GM21576 (cell line): Measurements from ENCODE around the gene MROH2A.
"Not testable (repeated sequence)": the region's sequence is repeated elsewhere in the genome, so short reads cannot be mapped to it uniquely, and the experiment has no call there.

ENCODE experiments used
- ATAC-seq: cut with Tn5 transposase; IDR thresholded peaks from one replicate; pipeline ENCODE4 v1.9.1; 2021; ENCODE audit warnings: mild to moderate bottlenecking, moderate library complexity; ENCODE audit not compliant: unreplicated experiment

Gene MROH2A, protein sequence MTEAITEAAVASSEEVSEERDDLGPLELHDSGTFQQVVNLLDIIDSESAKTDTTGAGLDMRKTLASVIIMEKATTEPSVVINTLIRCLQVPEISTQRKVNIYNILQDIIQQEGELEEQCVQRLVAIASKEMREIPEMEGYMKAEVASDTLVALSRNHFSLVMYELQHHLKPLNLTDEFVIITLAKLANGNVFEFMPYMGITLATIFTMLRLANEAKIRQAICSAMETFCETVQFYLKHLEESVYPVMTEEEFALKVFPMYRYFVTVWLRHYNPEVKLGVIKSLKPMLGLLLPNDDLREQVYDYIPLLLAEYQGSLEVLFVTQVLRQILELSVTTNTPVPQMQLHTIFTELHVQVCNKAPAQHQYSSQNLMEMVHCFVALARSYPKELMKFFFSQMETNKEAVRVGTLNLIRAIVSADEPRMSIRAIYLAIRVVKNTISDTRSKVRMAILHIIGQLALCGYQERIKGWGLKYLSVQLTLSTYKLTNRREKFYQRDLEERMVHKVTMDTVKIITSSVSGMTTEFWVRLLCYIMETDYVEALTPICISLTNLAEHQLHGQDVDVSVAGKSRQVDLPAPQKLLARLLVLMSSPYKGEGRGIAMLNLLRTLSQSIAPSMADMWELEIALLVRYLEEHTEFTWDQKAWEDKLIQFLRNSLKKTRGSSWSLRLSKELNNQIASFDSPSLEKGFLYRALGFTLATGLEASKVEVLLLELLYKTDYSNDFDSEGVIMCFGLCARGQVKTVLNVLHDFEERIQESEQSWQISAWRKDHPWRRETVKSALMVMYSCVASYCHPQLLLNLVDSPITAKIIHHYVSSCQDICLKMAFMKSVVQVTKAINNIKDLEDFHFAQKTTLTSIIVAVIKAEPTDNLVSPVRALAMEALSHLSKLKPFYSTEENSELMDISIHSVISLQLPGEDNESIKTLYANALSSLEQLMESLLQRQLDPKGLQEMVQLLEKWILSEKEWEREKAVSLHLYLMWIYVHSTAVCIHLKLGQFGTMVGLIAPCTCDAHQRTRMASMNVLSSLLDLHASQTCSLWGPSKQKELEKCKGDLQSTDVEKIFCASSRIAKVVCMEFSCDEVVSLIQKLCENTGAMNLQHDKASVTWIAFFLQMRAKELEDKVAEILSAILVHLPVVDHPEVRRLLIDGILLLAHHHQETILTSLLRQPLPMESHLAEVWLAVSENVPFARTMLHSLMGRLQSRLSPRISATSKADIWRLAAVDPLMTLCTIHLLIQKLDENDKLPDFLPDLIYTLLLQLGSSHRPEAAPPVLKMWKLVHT (N-terminal part only)

DNA sequence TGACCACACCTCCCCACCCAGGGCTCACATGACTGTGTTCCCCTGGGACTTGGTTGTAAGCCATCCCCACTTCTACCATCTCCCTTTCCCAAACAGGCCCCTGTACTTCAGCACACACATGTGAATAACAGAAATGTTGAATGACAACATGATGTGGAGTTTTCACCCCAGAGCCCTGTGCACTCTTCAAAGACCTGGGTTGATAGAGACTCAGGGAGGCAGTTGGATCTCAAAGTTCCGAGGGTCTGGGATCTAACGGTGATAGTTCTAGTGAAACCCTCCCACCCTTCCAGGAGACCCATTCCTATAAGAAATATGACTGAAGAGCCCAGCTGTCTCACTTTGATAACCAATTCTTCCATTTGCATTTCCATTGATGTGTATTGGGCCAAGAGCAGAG, at the start of gene MROH2A:
MROH2A (plus strand) TSS at position 301 of the 400 bp plus-strand sequence. CDS start 1,029 bp downstream, outside the sequence.
- no peak for ATAC-seq

DNA sequence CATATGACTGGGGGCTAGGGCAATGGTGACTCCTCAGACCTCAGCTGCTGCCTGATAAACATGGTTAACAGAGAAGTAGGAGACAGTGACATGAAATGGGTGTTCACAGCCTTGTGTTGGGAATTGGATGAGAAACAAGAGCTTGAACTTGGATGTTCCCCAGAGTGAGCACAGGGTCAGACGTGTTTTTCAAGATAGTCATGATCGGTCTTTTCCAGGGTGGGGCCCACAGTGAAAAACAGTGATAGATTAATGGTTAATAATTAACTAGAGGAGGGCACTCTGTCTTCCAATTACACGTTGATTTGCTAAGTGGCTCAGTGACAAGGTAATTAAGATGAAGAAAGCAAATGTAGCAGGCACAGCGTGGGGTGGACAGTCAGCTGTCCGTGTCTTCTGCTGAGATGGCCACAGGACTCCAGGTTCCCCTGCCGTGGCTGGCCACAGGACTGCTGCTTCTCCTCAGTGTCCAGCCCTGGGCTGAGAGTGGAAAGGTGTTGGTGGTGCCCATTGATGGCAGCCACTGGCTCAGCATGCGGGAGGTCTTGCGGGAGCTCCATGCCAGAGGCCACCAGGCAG, 49.3 kb upstream of the MROH2A start, which contains the start of gene UGT1A3:
UGT1A3 (plus strand) TSS at position 320 of the 579 bp plus-strand sequence; CDS start at position 405, 85 bp downstream.
- no peak for ATAC-seq

DNA sequence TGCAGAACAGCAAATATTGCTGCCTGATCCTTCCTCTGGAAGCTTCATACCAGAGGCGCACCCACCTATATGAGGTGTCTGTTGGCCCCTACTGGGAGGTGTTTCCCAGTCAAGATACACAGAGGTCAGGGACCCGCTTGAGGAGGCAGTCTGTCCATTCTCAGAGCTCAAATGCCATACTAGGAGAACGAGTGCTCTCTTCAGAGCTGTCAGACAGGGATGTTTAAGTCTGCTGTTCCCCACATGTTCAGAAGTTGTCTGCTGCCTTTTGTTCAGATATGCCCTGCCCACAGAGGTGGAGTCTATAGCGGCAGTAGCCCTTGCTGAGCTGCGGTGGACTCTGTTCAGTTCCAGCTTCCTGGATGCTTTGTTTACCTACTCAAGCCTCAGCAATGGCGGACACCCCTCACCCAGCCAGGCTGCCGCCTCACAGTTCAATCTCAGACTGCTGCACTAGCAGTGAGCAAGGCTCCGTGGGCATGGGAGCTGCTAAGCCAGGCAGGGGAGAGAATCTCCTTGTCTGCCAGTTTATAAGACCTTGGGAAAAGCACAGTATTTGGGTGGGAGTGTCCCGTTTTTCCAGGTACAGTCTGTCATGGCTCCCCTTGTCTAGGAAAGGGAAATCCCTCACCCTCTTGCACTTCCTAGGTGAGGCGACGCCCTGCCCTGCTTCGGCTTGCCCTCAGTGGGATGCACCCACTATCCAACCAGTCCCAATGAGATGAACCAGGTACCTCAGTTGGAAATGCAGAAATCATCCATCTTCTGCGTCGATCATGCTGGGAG, 41.1 kb upstream of the MROH2A start:
- ATAC-seq, result not testable (repeated sequence)

DNA sequence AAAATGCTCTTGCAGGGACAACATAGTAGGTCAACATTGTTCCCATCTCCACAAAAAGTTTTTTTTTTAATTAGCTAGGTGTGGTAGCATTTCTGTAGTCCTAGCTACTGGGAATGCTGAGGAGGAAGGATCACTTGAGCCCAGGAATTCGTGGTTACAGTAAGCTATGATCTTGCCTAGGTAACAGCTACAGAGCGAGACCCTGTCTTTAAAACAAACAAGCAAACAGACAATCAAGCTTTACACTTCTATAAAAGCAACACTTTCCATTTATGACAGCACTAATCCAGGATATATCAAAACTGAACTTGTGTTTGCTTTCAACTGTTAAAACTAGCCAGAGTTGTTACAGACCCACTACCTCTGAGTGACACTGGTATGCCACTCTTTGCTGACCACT, 37.3 kb upstream of the MROH2A start:
- ATAC-seq, result no peak

DNA sequence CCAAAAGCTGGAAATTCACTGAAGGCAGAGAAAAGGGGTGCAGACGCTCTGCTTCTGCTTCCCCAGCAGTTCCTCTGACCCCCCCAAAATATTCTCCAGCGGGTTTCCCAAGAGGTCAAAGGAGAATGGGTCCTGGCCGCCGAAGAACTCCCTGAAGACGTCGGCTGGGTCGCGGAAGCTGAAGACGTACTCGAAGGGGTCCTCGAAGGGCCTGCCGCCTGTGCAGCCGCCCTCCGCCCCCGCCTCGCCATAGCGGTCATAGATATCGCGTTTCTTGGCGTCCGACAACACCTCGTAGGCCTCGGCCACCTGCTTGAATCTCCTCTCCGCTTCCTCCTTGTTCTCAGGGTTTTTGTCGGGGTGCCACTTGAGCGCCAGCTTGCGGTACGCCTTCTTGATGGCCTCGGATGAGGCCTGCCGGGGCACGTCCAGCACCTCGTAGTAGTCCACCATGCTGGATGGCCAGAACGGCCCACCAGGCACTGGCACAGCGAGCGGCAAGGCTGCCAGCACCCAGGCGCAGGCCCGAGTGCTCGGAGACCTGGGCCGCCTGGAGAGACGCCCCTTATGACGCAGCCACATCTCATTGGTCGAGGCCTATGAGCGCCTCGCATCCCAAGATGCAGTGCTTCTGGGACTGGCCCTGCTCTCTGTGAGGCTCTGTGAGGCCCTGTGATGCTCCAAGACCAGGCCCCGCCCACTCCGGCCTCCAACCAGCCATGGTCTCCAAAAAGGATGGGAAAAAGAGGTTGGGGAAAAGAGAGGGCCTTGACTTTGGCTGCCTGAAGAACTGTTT, 34.5 kb upstream of the MROH2A start:
- ATAC-seq, result no peak

DNA sequence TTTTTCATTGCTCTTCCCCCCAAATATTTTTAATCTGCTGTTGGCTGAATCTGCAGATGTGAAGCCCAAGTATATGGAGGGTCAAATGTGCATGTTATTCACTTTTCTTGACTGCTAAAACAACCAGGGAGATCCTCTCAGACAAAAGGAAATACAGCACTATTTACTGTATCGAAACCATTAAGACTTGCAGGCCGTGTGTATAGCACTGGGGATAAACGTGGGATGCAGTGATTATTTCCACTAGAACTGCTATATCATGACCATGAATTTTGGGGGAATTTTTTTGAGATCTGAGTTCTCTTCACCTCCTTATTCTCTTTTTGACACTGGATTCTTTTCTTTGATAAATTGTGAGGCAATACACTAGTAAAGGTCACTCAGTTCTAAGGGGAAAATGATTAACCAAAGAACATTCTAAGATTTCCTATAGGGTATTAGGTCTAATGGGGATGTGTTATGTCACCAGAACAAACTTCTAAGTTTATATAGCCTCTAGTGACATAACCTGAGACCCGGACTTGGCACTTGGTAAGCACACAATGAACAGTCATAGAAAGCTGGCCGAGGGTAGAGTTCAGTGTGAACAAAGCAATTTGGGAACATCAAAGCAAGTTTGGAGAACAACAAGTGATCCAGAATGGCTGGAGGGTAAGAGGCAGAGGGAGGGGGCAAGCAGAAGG, 32.9 kb upstream of the MROH2A start:
- no peak for ATAC-seq

DNA sequence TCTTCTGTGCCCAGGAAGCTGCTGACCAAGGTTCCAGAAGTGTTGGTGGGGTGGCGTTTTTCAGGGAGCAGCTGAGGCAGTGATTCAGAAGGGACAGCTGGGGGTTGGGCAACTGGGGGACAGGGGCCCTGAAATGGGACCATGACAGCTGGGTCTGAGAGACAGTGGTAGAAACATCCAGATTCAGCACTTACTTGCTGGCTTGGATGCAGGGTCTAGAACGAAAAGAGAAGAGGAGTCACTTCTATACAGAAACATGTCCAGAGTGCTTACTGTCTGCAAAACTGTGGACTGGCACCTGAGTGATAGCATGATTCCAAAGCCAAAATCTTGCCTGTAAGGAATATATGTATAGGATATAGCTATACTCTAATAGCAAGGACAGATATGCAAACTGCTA, 32.3 kb upstream of the MROH2A start:
- not testable (repeated sequence) for ATAC-seq

DNA sequence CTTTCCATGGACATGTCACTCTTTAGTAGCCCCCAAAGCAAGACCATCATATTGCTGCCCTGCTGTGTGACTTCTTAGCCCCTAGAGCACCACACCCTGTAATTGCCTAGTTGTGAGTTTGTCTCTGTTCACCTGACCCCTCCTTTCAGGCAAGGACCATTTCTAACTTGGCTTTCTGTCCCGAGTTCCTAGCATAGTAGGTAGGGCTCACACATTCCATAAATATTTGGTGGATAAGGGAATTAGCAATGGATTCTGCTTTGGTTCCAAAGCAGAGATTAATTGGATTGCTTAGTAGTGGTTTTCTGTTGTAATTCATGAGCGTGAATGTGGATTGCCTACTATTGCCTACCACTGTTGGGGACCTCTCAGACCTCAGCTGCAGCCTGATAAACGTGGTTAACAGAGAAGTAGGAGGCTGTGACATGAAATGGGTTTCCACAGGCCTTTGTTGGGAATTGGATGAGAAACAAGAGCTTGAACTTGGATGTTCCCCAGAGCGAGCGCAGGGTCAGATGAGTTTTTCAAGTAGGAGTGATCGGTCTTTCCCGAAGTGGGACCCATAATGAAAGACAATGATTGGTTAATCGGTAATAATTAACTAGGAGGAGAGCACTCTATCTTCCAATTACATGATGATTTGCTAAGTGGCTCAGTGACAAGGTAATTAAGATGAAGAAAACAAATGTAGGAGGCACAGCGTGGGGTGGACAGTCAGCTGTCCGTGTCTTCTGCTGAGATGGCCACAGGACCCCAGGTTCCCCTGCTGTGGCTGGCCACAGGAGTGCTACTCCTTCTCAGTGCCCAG, 31.5 kb upstream of the MROH2A start:
- no peak for ATAC-seq

DNA sequence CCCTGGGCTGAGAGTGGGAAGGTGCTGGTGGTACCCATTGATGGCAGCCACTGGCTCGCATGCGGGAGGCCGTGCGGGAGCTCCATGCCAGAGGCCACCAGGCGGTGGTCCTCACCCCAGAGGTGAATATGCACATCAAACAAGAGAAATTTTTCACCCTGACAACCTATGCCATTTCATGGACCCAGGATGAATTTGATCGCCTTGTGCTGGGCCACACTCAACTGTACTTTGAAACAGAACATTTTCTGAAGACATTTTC, 30.9 kb upstream of the MROH2A start:
- ATAC-seq, result no peak

DNA sequence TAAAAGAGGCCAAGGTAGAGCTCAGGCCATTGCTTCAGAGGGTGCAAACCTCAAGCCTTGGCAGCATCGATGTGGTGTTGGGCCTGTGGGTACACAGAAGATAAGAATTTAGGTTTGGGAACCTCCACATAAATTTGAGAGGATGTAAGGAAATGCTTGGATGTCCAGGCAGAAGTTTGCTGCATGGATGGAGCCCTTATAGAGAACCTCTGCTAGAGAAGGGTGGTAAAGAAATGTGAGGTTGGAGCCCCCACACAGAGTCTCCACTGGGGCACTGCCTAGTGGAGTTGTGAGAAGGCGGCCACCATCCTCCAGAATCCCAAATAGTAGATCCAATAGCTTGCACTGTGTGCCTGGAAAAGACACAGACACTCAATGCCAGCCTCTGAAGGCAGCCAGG, 27.4 kb upstream of the MROH2A start:
- not testable (repeated sequence) for ATAC-seq

DNA sequence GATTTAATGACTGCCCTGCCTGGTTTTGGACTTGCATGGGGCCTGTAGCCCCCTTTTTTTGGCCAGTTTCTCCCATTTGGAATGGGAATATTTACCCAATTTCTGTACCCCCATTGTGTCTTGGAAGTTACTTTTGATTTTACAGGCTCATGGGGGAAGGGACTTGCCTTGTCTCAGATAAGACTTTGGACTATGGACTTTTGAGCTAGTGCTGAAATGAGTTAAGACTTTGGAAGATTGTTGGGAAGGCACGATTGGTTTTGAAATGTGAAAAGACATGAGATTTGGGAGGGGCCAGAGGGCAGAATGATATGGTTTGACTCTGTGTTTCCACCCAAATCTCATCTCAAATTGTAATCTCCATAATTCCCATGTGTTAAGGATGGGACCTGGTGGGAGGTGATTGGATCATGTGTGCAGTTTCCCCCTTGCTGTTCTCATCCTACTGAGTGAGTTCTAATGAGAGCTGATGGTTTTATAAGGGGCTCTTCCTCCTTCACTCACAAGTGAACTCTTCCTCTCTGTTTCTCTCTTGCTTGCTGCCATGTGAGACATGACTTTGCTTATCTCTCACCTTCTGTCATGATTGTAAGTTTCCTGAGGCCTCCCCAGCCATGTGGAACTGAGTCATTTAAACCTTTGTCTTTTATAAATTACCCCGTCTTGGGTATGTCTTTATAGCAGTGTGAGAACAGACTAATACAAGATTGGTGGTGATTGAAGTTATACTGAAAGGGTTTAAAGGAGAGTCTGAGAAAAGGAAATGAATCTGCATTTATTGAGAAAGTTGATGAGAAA, 26.7 kb upstream of the MROH2A start:
- ATAC-seq, result not testable (repeated sequence)

DNA sequence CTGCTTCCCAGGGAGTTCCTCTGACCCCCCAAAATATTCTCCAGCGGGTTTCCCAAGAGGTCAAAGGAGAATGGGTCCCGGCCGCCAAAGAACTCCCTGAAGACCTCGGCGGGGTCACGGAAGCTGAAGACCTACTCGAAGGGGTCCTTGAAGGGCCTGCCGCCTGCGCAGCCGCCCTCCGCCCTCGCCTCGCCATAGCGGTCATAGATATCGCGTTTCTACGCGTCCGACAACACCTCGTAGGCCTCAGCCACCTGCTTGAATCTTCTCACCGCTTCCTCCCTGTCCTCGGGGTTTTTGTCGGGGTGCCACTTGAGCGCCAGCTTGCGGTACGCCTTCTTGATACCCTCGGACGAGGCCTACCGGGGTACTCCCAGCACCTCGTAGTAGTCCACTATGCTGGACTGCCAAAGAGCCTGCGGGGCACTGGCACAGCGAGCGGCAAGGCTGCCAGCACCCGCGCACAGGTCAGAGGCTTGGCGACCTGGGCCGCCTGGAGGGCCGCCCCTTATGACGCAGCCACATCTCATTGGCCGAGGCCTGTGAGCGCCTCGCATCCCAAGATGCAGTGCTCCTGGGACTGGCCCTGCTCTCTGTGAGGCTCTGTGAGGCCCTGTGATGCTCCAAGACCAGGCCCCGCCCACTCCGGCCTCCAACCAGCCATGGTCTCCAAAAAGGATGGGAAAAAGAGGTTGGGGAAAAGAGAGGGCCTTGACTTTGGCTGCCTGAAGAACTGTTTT, 23.1 kb upstream of the MROH2A start:
- ATAC-seq, result no peak

DNA sequence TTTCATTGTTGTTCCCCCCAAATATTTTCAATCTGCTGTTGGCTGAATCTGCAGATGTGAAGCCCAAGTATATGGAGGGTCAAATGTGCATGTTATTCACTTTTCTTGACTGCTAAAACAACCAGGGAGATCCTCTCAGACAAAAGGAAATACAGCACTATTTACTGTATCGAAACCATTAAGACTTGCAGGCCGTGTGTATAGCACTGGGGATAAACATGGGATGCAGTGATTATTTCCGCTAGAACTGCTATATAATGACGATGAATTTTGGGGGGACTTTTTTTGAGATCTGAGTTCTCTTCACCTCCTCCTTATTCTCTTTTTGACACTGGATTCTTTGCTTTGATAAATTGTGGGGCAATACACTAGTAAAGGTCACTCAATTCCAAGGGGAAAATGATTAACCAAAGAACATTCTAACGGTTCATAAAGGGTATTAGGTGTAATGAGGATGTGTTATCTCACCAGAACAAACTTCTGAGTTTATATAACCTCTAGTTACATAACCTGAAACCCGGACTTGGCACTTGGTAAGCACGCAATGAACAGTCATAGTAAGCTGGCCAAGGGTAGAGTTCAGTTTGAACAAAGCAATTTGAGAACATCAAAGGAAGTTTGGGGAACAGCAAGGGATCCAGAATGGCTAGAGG, 21.6 kb upstream of the MROH2A start:
- ATAC-seq, result no peak

DNA sequence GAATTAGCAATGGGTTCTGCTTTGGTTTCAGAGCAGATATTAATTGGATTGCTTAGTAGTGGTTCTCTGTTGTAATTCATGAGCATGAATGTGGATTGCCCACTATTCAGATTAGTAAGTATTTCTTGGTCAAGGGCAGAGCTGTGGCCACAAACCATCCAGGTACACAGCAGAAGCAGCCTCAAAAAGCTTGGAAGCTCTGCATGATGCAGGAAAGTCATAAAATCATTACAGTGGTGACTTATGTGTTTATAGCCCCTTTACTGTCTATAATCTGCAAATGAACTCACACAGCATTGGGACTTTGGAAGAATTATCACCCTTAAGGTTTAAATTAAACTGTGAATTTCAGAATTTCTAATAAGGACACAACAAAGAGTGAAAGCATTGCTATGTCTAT, 20.0 kb upstream of the MROH2A start:
- no peak for ATAC-seq

DNA sequence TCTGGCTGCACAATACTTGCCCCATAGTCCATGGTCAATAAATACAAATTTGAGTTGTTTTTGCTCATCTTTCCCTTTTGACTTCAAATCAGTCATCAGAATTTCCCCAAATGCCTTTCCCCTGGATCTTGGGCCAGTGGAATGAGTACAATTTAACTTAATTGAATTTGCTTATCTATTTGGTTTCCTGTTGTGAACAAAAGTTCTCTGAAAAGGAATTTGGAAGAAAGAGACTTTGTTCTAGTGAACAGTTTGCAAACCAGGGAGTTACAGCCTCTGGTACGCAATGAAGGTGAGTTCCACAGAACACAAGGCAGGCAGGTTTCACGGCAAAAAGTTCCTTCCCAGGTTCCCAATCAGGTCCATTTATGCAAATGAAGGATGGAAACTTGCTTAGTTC, 19.3 kb upstream of the MROH2A start:
- ATAC-seq, result no peak

DNA sequence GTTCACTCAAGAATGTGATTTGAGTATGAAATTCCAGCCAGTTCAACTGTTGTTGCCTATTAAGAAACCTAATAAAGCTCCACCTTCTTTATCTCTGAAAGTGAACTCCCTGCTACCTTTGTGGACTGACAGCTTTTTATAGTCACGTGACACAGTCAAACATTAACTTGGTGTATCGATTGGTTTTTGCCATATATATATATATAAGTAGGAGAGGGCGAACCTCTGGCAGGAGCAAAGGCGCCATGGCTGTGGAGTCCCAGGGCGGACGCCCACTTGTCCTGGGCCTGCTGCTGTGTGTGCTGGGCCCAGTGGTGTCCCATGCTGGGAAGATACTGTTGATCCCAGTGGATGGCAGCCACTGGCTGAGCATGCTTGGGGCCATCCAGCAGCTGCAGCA, 18.1 kb upstream of the MROH2A start, which contains the start of gene UGT1A1:
UGT1A1 (plus strand) TSS at position 228 of the 400 bp plus-strand sequence; CDS start at position 246, 18 bp downstream.
- no peak for ATAC-seq
